Tibial nerve (tissue), 4 donors: Measurements from ENCODE around the gene SLC35F3. TPM values are rescaled to one million over a fixed set of nuclear protein-coding genes. Genes with fewer than 3 reads are reported as not detected.

Source experiments
- DNase-seq, 2 donors: peaks; one replicate each; pipeline ENCODE4 v3.0.0-alpha.2; 2019; ENCODE audit warnings: low spot score in 2 of 2
- H3K27ac ChIP-seq, 4 donors: fragments of 200-600 bp; sonication (generic) in 3 of 4; one replicate each; pipeline ENCODE4 v1.5.1; 2017 to 2019; ENCODE audit warnings: mild to moderate bottlenecking in 1 of 4
- H3K27me3 ChIP-seq, 2 donors: fragments of 200-600 bp; sonication (generic) in 1 of 2; one replicate each; pipeline versions ENCODE4 v1.5.1 to v1.6.0; 2017 to 2019
- H3K36me3 ChIP-seq, 3 donors: fragments of 200-600 bp; sonication (generic); one replicate each; pipeline ENCODE4 v1.5.1; 2018 to 2019
- H3K4me1 ChIP-seq, 4 donors: fragments of 200-600 bp; sonication (generic) in 3 of 4; one replicate each; pipeline ENCODE4 v1.5.1; 2017 to 2019
- H3K4me3 ChIP-seq, 4 donors: fragments of 200-600 bp; sonication (generic) in 3 of 4; one replicate each; pipeline ENCODE4 v1.5.1; 2017 to 2019; ENCODE audit warnings: mild to moderate bottlenecking in 1 of 4, moderate library complexity in 1 of 4
- H3K9me3 ChIP-seq, 4 donors: fragments of 200-600 bp; sonication (generic) in 3 of 4; one replicate each; pipeline ENCODE4 v1.5.1; 2017 to 2019
- EP300 ChIP-seq, 2 donors: sonication (generic); formaldehyde crosslinking; IDR thresholded peaks; one replicate each; pipeline ENCODE4 v1.6.1; 2017; ENCODE audit warnings: antibody characterized with exemption in 2 of 2, mild to moderate bottlenecking in 1 of 2
- POLR2A ChIP-seq, 2 donors: fragments of 450-650 bp; IDR thresholded peaks; one replicate each; pipeline ENCODE4 v1.6.1; 2017; ENCODE audit warnings: antibody characterized with exemption in 2 of 2, mild to moderate bottlenecking in 2 of 2, moderate library complexity in 2 of 2
- WGBS, 2 donors: methylation state at CpG; one replicate each; pipeline ENCODE4 v1.1.5; 2018; 5-methylcytosine and 5-hydroxymethylcytosine counted together
- total RNA-seq, 4 donors: library from RNA; depleted of rRNA; stranded (reverse); fragments of >200 nt; gene quantifications; one replicate each; pipeline ENCODE4 v1.1.0, GENCODE V29; 2016
- TF ChIP-seq, protein P1 (sequence below), 5 experiments: fragments of 200-600 bp in 3 of 5; fragments of 450-650 bp in 2 of 5; sonication (generic) in 3 of 5; IDR thresholded peaks; one replicate each; pipeline ENCODE4 v1.5.1; 2016 to 2019; ENCODE audit warnings: antibody characterized with exemption in 5 of 5, mild to moderate bottlenecking in 3 of 5, moderate library complexity in 2 of 5

Gene SLC35F3
- total RNA-seq, 4 donors from 2014 or later: 0.90 TPM; not detected in 3

DNA sequence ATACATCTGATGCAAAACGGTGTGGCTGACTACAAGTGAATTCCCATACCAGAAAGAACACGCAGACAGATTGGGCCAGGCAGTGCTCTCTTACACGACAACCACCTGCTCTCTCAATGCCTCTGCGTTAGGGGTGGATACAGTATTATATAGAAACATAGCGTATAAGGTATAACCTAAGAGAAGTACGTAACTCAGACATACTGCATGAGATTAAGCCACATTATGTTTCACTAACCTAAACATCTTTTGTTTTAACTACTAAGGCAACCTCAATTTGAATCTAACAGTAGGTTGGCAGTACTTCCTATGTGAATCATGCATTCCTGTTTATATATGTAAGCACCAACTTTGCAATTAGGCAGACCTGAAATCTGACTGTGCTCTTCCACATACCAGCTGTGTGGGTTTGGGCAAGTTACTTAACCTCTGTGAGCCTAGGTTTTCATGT is 410.6 kb downstream of the SLC35F3 start:
- TF ChIP-seq, protein P1, sequence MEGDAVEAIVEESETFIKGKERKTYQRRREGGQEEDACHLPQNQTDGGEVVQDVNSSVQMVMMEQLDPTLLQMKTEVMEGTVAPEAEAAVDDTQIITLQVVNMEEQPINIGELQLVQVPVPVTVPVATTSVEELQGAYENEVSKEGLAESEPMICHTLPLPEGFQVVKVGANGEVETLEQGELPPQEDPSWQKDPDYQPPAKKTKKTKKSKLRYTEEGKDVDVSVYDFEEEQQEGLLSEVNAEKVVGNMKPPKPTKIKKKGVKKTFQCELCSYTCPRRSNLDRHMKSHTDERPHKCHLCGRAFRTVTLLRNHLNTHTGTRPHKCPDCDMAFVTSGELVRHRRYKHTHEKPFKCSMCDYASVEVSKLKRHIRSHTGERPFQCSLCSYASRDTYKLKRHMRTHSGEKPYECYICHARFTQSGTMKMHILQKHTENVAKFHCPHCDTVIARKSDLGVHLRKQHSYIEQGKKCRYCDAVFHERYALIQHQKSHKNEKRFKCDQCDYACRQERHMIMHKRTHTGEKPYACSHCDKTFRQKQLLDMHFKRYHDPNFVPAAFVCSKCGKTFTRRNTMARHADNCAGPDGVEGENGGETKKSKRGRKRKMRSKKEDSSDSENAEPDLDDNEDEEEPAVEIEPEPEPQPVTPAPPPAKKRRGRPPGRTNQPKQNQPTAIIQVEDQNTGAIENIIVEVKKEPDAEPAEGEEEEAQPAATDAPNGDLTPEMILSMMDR (IDR thresholded peaks at IDR 0.05): no peak
- TF ChIP-seq EP300 (IDR thresholded peaks at IDR 0.05) (no peak), POLR2A (IDR thresholded peaks at IDR 0.05) (no peak)
- no peak for DNase-seq
- 70 to 73% methylated on average over 6 of the region's 6 CpGs for WGBS, 2 donors
- Histone ChIP-seq H3K4me1 (no peaks in the 10 kb centered on the region), H3K4me3 (no peak overlapping the region), H3K9me3 (no peaks in the 10 kb centered on the region), H3K36me3 (no peaks in the 10 kb centered on the region), H3K27me3 (no peaks in the 10 kb centered on the region), H3K27ac (no peak overlapping the region)

DNA sequence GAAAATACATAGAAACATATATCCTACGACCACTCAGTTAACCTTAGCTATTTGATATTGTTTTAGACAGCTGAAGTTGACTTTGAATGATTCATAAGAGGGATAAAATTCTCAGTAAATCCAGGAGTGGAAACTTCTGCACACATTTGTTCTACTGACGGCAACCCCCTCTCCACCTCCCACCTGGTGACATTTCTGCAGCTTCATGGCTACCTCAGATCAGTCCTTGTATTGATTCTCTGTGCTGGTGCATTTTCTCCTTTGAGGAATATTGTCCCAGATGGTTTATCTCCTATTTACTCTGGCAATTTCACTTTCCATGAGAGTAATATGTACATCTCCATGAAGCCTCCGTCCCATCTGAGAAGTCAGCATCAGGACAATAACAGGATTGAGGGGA is 411.1 kb downstream of the SLC35F3 start:
- WGBS, 2 donors: 81 to 88% methylated on average over 3 of the region's 3 CpGs
- no peak overlapping the region for H3K4me3 ChIP-seq
- no peak for TF ChIP-seq POLR2A (IDR thresholded peaks at IDR 0.05)
- TF ChIP-seq, protein P1 (IDR thresholded peaks at IDR 0.05): no peak
- no peak for TF ChIP-seq EP300 (IDR thresholded peaks at IDR 0.05)
- no peaks in the 10 kb centered on the region for H3K27me3 ChIP-seq
- DNase-seq: no peak
- no peaks in the 10 kb centered on the region for H3K4me1 ChIP-seq
- H3K36me3 ChIP-seq: no peaks in the 10 kb centered on the region
- H3K27ac ChIP-seq: no peak overlapping the region
- H3K9me3 ChIP-seq: no peaks in the 10 kb centered on the region

DNA sequence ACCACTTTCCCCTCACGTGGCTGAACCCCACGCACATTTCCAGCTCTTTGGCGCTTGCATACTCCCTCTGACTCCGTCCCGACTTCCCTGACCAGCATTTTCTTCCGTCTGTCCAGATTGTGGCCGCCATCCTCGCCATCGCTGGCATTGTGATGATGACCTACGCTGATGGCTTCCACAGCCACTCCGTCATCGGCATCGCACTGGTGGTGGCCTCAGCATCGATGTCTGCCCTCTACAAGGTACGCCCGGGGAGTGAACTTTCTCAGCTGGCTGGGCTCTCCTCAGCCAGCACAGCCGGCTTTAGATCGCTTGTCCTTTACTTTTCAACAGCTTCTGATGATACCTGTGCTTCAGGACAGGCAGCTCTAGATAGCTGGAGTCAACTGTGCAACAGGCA is 412.0 kb downstream of the SLC35F3 start:
- Histone ChIP-seq H3K27me3 (peaks cover 0 to 8% of the 10 kb centered on the region in 2 donors), H3K36me3 (no peaks in the 10 kb centered on the region), H3K4me3 (no peak overlapping the region), H3K4me1 (no peaks in the 10 kb centered on the region), H3K9me3 (no peaks in the 10 kb centered on the region), H3K27ac (no peak overlapping the region)
- DNase-seq: no peak
- TF ChIP-seq, protein P1 (IDR thresholded peaks at IDR 0.05): no peak
- TF ChIP-seq POLR2A (IDR thresholded peaks at IDR 0.05): no peak
- no peak for TF ChIP-seq EP300 (IDR thresholded peaks at IDR 0.05)
- 91 to 94% methylated on average over 18 of the region's 18 CpGs for WGBS, 2 donors

DNA sequence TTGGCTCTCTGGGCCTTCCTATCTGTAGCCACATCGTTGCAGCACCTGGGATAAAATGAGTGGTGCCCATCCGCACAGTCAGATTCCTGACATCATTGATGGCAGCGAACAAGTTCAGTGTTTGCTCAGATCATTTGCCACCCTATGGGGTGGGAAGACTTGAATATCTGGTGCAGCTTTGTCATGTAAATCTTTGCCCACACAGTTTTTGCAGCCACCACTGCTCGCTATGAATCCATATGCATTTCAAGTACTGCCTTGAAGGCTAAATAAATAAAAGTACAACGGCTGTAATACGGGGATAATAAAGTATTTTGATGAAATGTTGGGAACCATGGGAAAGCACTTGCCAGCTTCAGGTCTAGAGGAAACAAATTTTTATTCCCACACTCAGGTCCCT is 412.5 kb downstream of the SLC35F3 start:
- no peak overlapping the region for H3K4me3 ChIP-seq
- no peak for DNase-seq
- H3K4me1 ChIP-seq: no peaks in the 10 kb centered on the region
- no peaks in the 10 kb centered on the region for H3K9me3 ChIP-seq
- H3K27me3 ChIP-seq: peaks cover 0 to 9% of the 10 kb centered on the region in 2 donors
- H3K36me3 ChIP-seq: no peaks in the 10 kb centered on the region
- H3K27ac ChIP-seq: no peak overlapping the region
- TF ChIP-seq, protein P1 (IDR thresholded peaks at IDR 0.05): no peak
- TF ChIP-seq EP300 (IDR thresholded peaks at IDR 0.05) (no peak), POLR2A (IDR thresholded peaks at IDR 0.05) (no peak)
- 71 to 77% methylated on average over 6 of the region's 6 CpGs for WGBS, 2 donors

DNA sequence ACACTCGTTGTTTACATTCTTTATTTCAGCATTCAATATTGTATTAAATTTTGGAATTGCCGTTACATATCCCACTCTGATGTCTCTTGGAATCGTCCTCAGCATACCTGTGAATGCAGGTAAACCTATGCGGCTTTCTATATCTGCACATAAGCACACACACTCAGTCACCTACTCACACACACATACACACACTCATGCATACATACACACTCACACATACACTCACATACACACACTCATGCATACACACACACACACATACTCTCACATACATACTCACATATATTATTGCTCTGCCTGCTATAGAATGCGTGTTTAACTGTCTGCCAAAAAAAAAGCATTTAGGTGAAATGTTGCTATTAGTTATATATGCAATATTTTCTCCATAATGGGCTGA is 415.6 kb downstream of the SLC35F3 start:
- Histone ChIP-seq H3K4me3 (no peak overlapping the region), H3K9me3 (no peaks in the 10 kb centered on the region), H3K36me3 (no peaks in the 10 kb centered on the region), H3K27me3 (peaks cover 0 to 19% of the 10 kb centered on the region in 2 donors), H3K27ac (no peak overlapping the region), H3K4me1 (no peaks in the 10 kb centered on the region)
- no peak for DNase-seq
- TF ChIP-seq, protein P1 (IDR thresholded peaks at IDR 0.05): no peak
- no peak for TF ChIP-seq EP300 (IDR thresholded peaks at IDR 0.05)
- TF ChIP-seq POLR2A (IDR thresholded peaks at IDR 0.05): no peak
- 81 to 83% methylated on average over 5 of the region's 5 CpGs for WGBS, 2 donors
